NCI-H1105 treated with DMSO at 0.1 percent for 48 hours (cell line): Measurements from ENCODE around the gene ENO3.

Experiments used
- DNase-seq: peaks from one replicate; lab custom pipeline; 2025; lab: John Stamatoyannopoulos, UW

Gene ENO3

GRCh38 chr17:4973256-4974114, 22.6 kb downstream of the ENO3 start:
- DNase-seq: no peak

GRCh38 chr17:4974115-4974670, 23.3 kb downstream of the ENO3 start:
- no peak for DNase-seq

DNA sequence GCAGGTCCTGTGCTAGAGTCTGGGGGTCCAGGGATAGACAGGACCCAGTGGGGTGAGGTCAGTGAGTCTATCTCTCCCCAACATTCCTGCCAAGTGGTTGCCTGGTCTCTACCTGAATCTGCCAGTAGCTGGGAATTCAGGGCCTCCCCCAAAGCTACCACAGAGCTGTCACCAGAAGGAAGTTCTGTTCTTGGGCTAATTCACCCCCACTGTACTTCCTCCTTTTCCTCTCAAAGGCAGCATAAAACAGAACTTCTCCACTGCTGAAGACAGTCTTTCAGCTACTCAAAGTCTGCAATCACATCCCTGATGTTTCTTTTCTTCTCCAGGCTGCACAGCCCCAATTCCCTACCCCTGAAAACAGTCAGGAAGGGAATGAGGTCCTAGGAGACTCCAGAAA, 27.8 kb downstream of the ENO3 start:
- no peak for DNase-seq

GRCh38 chr17:4980644-4981216, 29.8 kb downstream of the ENO3 start:
- DNase-seq: peak; percentile 29

GRCh38 chr17:4982305-4982704, 31.4 kb downstream of the ENO3 start:
- DNase-seq: no peak

- DNase-seq: no peak
These were observed 35.5 kb downstream of the ENO3 start for GRCh38 chr17:4986403-4986802.

DNA sequence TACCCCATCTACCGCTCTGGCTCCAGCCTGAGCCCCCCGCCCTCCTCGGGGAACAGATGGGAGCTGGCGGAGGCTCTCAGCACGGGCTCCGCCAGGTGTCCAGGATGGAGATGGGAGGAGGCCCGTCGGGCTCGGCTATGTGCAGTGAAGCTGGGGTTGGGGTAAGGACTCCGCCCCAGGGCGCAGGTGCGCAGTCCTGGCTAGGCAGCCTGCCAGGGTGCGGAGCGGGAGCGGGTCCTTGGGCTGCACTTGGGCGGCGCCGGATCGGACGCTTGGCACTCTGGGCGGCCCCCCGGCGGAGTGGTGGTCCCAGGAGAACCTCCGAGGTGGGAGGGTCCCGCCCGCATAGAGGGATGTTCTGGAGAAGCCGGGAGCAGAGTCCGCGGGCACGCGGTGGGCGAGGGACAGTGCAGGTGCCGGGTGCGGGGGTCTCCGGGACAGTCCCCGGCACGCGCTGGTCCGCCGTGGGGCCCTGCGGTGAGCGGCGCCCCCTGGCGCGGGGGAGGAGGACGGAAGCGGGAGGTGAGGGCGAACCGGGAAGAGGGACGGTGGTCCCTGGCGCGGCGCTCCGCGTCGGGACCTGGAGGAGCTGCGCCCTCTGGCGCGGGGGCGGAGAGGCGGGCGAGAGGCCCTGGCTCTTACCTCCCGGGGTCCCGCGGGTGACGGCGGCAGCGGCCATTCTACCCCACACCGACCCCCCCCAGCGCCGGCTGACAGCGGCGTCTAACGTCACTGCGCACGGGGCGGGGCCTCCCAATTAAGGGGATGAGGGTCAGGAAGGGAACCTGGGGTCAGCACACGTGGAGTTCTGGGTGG, 36.2 kb downstream of the ENO3 start, which contains the start of gene CAMTA2:
Gene CAMTA2 (minus strand): TSS at position 725 of the 816 bp plus-strand sequence. CDS start 1,453 bp downstream, outside the sequence.
- peak; percentile 83 for DNase-seq

GRCh38 chr17:4987767-4988567, 37.0 kb downstream of the ENO3 start:
- no peak for DNase-seq

GRCh38 chr17:4994081-4994595, 43.2 kb downstream of the ENO3 start:
- DNase-seq: no peak

DNA sequence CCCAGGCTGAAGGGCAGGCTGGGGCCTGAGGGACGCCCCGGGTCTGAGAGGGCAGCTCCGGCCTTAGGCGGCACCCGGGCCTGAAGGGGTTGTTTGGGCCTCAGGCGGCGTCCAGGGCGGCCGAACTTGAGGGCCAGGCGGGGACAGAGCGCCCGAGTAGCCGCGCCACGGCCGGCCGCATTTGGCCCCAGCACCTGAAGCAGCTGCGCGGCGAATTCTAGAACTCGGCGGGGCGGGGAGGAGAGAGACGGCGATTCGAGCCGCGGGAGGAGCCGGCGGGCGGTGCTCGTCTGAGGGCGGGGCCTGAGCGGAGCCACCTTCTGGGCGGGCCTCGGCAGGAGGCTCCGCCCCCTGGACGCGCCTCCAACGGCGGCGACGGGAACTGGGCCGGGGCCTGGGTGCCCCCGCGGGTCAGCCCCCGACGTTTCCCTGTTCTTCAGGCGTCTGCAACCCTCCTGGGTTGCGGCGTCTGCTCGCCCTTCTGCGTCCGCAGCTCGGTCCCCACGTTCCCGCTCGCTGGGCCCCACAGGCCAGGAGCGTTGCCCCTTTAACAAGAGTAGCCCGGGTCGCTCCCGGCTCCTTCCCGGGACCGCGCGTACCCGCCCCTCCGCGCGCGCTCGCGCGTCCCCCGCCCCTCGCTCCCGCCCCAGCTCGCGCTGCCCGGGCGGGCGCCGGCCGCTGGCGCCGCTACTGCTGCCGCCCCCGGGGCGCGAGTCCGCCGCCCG, 46.5 kb downstream of the ENO3 start, which contains the start of the genes INCA1 and KIF1C:
Gene INCA1 (minus strand): TSS at position 221 of the 725 bp plus-strand sequence. CDS start 3,085 bp downstream, outside the sequence.
Gene KIF1C (plus strand): TSS at position 649 of the 725 bp plus-strand sequence. CDS start 2,297 bp downstream, outside the sequence.
- DNase-seq: peak; percentile 86

- no peak for DNase-seq
These were observed 47.3 kb downstream of the ENO3 start for GRCh38 chr17:4998027-4998731.

DNA sequence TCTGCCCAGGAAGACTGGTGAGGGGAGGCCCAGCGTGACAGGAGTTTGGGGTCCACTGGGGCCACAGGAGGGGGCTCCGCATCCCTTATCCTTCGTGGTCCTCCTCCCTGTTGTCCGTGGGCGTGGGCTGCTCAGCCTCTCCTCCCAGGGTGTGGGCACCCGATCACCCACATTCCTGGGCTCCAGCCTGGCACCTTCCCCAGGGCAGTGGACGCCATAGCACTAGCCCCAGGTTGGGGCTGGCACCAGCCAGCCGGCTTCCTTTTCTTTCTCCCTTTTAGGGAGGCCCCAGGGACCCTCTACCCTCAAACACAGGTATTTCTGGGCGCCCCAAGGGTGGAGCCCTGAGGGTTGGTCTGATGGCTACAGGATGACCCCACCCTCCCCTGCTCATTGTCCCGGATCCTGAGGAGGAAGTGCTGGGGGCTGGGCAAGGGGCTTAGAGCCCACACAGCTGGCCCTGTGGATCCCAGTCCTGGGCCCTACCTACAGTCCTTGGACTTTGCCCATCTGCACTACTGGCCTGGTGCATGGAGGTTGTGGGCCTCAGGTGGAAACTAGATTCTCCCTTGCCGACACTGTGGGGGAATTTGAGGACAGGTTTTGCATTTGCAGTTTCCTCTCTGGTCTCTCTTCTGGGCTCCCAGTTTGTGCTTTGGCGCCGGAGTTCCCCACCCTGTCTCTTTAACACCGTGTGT, 48.0 kb downstream of the ENO3 start:
- no peak for DNase-seq

DNA sequence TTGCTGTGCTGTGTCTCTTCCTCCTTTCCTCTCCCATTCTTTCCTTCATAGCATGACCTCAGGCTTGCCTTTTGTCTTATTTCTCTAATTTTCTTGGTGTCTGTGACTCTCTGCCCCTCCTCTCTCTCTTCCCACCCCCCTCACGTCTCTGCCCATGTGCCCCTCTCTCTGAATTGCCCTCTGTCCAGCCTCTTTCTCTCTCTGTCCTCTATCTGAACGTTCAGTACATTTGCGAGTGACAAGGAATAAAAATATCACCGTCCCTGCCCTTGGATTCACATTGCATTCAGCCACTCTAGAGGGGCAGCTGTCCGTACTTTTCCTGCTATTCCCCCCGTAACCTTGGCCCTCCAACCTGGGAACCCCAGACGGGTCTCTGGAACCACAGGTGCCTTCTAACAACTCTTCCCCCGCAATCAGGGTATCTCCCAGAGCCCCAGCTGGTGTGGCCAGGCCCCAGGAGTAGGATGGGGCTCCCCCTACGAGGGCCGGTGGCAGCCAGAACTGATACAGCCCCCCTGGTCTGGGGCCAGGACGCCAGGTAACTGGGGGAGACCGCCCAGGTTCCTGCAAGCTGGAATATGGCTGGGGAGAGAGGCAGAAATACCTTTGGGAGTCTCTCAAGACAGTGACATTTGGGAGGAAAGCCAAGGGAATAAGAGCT, 48.6 kb downstream of the ENO3 start:
- no peak for DNase-seq

DNA sequence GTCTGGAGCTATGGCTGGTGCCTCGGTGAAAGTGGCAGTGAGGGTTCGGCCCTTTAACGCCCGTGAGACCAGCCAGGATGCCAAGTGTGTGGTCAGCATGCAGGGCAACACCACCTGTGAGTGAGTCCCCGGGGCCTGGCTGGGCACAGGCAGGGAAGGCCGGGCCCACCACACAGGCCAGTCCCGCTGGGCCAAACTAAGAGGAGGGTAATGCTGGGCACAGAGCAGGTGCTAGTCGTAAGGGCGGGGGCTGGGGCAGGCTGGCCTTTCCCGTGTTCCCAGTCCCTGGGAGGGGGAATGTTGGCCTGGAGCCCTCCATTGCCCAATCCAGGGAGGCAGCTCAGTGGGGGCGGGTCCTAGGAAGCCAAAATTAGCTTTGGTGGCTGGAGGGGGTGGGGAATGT, 49.3 kb downstream of the ENO3 start:
- no peak for DNase-seq

- no peak for DNase-seq
These were observed 51.3 kb downstream of the ENO3 start for GRCh38 chr17:5002121-5002788.

DNA sequence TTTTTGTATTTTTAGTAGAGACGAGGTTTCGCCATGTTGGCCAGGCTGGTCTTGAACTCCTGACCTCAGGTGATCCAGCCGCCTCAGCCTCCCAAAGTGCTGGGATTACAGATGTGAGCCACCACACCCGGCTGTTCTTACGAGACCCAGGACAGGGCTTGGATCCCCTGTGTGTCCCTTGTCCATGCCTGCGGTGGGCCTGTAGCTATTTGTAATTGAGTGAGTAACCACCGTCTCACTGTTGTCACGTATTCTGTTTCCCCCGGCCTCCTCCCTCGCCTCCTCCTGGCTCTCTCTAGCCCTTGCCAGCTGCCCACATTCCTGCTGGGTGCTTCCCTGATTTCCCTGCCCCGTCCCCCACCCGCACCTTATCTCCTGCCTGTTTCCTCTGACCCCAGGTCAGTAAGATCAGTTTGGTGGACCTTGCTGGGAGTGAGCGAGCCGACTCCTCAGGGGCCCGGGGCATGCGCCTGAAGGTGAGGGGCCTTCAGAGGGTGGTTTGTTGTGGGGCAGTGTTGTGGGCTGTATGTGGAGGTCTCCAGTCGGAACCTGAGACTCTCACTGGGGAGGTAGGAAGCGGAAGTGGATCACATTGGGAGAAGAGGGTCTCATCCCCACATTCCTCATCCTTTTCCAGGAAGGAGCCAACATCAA, 52.4 kb downstream of the ENO3 start:
- no peak for DNase-seq
